ENCODE data around the gene OBSCN.

The OBSCN gene

DNA sequence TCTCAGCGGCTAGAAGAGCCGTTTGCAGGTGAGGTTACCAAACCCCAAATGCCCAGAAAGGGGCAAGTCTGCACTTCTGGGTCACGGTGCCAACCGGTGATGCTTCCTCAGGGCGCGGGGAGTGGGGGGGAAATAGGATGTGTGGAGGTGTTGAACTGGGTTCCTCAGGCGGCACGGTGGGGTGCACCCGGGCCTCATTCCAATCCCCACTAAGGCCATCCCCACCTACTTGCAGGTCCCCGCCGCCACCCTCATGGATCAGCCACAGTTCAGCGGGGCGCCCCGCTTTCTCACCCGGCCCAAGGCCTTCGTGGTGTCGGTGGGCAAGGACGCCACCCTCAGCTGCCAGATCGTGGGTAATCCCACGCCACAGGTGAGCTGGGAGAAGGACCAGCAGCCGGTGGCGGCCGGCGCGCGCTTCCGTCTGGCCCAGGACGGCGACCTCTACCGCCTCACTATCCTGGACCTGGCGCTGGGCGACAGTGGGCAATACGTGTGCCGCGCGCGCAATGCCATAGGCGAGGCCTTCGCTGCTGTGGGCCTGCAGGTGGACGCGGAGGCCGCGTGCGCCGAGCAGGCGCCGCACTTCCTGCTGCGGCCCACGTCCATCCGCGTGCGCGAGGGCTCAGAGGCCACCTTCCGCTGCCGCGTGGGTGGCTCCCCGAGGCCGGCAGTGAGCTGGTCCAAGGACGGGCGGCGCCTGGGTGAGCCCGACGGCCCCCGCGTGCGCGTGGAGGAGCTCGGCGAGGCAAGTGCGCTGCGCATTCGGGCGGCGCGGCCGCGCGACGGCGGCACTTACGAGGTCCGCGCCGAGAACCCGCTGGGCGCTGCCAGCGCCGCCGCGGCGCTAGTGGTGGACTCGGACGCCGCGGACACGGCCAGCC, 3.9 kb downstream of the OBSCN start:
- DNase-seq (ENCODE audit: extremely low read depth, low read depth): no peak
- TF ChIP-seq, protein P1, sequence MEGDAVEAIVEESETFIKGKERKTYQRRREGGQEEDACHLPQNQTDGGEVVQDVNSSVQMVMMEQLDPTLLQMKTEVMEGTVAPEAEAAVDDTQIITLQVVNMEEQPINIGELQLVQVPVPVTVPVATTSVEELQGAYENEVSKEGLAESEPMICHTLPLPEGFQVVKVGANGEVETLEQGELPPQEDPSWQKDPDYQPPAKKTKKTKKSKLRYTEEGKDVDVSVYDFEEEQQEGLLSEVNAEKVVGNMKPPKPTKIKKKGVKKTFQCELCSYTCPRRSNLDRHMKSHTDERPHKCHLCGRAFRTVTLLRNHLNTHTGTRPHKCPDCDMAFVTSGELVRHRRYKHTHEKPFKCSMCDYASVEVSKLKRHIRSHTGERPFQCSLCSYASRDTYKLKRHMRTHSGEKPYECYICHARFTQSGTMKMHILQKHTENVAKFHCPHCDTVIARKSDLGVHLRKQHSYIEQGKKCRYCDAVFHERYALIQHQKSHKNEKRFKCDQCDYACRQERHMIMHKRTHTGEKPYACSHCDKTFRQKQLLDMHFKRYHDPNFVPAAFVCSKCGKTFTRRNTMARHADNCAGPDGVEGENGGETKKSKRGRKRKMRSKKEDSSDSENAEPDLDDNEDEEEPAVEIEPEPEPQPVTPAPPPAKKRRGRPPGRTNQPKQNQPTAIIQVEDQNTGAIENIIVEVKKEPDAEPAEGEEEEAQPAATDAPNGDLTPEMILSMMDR (IDR thresholded peaks at IDR 0.05; ENCODE audit: low read depth, low read length, missing control alignments): no peak
- H3K4me3 ChIP-seq (replicated peaks; ENCODE audit: low read depth, low read length): no peak overlapping the region

DNA sequence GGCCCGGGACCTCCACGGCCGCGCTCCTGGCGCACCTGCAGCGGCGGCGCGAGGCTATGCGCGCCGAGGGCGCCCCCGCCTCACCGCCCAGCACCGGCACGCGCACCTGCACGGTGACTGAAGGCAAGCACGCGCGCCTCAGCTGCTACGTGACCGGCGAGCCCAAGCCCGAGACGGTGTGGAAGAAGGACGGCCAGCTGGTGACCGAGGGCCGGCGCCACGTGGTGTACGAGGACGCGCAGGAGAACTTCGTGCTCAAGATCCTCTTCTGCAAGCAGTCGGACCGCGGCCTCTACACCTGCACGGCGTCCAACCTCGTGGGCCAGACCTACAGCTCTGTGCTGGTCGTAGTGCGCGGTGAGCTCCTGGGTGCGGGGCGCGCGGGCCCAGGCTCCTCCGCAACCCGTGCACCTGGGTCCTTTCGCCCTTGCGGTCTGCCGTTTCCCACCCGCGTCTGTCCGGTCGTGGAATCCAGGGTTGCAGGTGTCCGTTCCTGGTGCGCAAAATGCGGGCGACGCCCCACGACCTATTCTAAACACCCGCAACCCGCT, 4.6 kb downstream of the OBSCN start:
- H3K4me3 ChIP-seq (replicated peaks; ENCODE audit: low read depth, low read length): no peak overlapping the region
- no peak for DNase-seq (ENCODE audit: extremely low read depth, low read depth)
- TF ChIP-seq, protein P1 (IDR thresholded peaks at IDR 0.05; ENCODE audit: low read depth, low read length, missing control alignments): no peak

DNA sequence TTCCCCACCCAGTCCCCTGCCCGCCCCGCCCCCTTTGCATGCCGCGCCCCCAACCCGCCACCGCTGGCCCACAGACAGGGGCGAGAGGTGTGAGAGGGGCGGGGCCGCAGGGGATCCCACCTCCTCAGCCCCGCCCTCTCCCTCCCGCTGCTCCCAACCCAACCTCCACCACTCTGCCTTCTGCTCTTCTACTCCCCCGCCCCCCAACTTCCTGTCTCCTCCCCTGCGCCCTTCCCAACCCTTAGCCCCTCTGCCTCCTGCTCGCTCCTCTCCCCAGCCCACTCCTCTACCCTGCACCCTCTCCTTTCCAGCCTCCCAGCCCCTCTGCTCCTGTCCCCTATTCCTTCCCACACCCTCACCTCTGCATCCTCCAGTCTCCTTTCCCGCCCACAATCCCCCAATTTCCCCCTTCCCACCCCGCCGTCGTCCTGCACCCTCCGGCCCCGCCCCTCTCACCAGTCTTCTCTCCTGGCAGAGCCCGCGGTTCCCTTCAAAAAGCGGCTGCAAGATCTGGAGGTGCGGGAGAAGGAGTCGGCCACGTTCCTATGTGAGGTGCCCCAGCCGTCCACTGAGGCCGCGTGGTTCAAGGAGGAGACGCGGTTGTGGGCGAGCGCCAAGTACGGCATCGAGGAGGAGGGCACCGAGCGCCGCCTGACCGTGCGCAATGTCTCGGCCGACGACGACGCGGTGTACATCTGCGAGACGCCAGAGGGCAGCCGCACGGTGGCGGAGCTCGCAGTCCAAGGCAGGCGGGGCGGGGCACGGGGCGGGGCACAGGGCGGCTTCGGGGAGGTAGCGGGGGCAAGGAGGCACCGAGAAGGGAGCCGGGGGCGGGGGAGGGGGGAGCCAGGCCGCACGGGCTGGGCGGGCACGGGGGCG, 5.4 kb downstream of the OBSCN start:
- TF ChIP-seq, protein P1 (IDR thresholded peaks at IDR 0.05; ENCODE audit: low read depth, low read length, missing control alignments): peak; percentile 39

DNA sequence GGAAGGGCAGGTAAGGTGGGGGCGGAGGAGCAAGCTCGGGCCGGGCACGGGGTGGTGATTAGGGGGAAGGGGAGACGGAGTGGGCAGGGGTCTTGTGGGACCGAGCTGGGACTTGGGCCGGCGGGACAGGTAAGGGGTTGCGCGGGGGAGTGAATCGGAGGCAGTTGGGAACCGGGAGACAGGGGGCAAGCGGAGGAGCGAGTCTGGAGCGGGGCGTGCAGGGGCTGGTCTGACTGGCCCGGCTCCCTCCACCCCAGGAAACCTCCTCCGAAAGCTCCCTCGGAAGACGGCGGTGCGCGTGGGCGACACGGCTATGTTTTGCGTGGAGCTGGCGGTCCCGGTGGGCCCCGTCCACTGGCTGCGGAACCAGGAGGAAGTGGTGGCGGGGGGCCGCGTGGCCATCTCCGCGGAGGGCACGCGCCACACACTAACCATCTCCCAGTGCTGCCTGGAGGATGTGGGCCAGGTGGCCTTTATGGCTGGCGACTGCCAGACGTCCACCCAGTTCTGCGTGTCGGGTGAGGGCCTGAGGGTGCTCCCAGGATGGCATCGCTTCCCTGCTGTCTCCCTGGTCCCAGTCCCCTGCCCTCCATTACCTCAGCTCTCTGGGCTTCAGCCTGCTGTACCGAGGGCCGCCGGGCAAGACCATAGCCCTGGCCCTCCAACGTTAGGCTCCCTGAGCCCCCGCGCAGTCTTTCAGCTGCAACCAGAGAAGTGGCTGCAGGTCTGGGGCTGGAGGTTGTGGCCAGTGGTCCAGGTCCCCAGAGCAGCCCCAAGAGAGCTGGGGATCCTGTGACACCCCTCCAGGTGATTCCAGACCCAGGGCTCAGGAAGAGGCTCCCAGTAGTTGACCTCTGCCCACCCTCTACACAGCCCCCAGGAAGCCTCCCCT, 6.3 kb downstream of the OBSCN start:
- peak overlapping the region; percentile 33 for H3K4me3 ChIP-seq (replicated peaks; ENCODE audit: low read depth, low read length)
- no peak for DNase-seq (ENCODE audit: extremely low read depth, low read depth)
- TF ChIP-seq, protein P1 (IDR thresholded peaks at IDR 0.05; ENCODE audit: low read depth, low read length, missing control alignments): no peak

More for the DNA sequence above, 5.4 kb downstream of the OBSCN start:
- DNase-seq (ENCODE audit: extremely low read depth, low read depth): no peak
- peak overlapping the region; percentile 44 for H3K4me3 ChIP-seq (replicated peaks; ENCODE audit: low read depth, low read length)

DNA sequence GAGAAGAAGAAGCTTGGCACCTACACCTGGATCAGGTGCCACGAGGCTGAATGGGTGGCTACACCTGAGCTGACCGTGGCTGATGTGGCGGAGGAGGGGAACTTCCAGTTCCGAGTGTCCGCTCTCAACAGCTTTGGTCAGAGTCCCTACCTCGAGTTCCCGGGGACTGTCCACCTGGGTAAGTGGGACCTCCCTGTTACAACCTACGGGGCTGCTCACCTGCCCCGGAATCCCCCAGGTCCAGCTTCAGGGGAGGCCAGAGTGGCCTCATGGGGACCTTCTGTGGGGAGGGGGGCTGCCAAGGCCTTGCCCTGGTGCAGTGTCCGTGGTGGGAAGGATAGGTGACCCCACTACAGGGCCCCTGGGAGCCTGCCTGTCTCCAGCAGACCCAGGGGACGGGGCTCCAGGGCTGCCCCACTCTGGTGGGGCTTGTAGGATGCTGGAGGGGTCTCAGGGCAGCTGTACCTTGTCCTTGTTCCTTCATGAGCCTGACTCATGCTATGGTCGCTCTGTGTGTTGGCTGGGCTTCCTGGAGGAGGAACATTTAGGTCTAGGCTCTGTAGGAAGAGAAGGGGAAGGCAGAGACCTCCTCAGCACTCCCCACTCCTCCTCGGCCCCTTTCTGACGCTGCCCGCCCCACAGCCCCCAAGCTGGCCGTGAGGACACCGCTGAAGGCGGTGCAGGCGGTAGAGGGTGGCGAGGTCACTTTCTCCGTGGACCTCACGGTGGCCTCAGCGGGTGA, 7.2 kb downstream of the OBSCN start:
- no peak for DNase-seq (ENCODE audit: extremely low read depth, low read depth)
- TF ChIP-seq, protein P1 (IDR thresholded peaks at IDR 0.05; ENCODE audit: low read depth, low read length, missing control alignments): no peak
- no peak overlapping the region for H3K4me3 ChIP-seq (replicated peaks; ENCODE audit: low read depth, low read length)

All from HFF-Myc (cell line).